ENCODE measurements around the gene MSH6. TPM values are rescaled to one million over a fixed set of nuclear protein-coding genes. Genes with fewer than 3 reads are reported as not detected.

Gene MSH6
- total RNA-seq (2012; rRNA removed): 50.0 and 51.5 TPM in 2 replicates

- H3K4me3 ChIP-seq (ENCODE audit: low read length): peak within 1 kb of the TSS; percentile 88
- peak within 1 kb of the TSS; percentile 94 for H3K4me2 ChIP-seq (ENCODE audit: low read length)
- peaks cover 6% of the 10 kb centered on the region for H3K4me1 ChIP-seq (ENCODE audit: control insufficient read depth, insufficient read depth, low read length)
- H3K27me3 ChIP-seq (ENCODE audit: control insufficient read depth, insufficient read depth, low read length): no peaks in the 10 kb centered on the region
- no peaks in the 10 kb centered on the region for H3K9me3 ChIP-seq (replicated peaks; ENCODE audit: low read length)
- H3K36me3 ChIP-seq (ENCODE audit: insufficient read depth, low read length): no peaks in the 10 kb centered on the region
- peak within 1 kb of the TSS; percentile 87 for H3K9ac ChIP-seq (ENCODE audit: low read depth, low read length)
Observed at GRCh38 chr2:47782671-47783485, at the start of gene MSH6. MSH6 (plus strand) TSS chr2:47783145; CDS start chr2:47783234, 89 bp downstream.

- Histone ChIP-seq H3K27me3 (ENCODE audit: control insufficient read depth, insufficient read depth, low read length) (peaks cover 32% of the 10 kb centered on the region), H3K4me2 (ENCODE audit: low read length) (no peak overlapping the region), H3K9ac (ENCODE audit: low read depth, low read length) (no peak overlapping the region), H3K4me3 (ENCODE audit: low read length) (no peak overlapping the region), H3K9me3 (replicated peaks; ENCODE audit: low read length) (no peaks in the 10 kb centered on the region), H3K36me3 (ENCODE audit: insufficient read depth, low read length) (no peaks in the 10 kb centered on the region), H3K4me1 (ENCODE audit: control insufficient read depth, insufficient read depth, low read length) (no peaks in the 10 kb centered on the region)
Observed at GRCh38 chr2:47735136-47735869, 47.6 kb upstream of the MSH6 start.

GRCh38 chr2:47735912-47736311 is 47.0 kb upstream of the MSH6 start:
- H3K9ac ChIP-seq (ENCODE audit: low read depth, low read length): no peak overlapping the region
- no peak overlapping the region for H3K4me2 ChIP-seq (ENCODE audit: low read length)
- no peaks in the 10 kb centered on the region for H3K4me1 ChIP-seq (ENCODE audit: control insufficient read depth, insufficient read depth, low read length)
- peaks cover 33% of the 10 kb centered on the region for H3K27me3 ChIP-seq (ENCODE audit: control insufficient read depth, insufficient read depth, low read length)
- no peaks in the 10 kb centered on the region for H3K36me3 ChIP-seq (ENCODE audit: insufficient read depth, low read length)
- no peaks in the 10 kb centered on the region for H3K9me3 ChIP-seq (replicated peaks; ENCODE audit: low read length)
- H3K4me3 ChIP-seq (ENCODE audit: low read length): no peak overlapping the region

GRCh38 chr2:47737191-47737975 is 45.6 kb upstream of the MSH6 start:
- Histone ChIP-seq H3K4me2 (ENCODE audit: low read length) (no peak overlapping the region), H3K4me1 (ENCODE audit: control insufficient read depth, insufficient read depth, low read length) (no peaks in the 10 kb centered on the region), H3K36me3 (ENCODE audit: insufficient read depth, low read length) (no peaks in the 10 kb centered on the region), H3K9me3 (replicated peaks; ENCODE audit: low read length) (no peaks in the 10 kb centered on the region), H3K27me3 (ENCODE audit: control insufficient read depth, insufficient read depth, low read length) (peaks cover 47% of the 10 kb centered on the region), H3K9ac (ENCODE audit: low read depth, low read length) (no peak overlapping the region), H3K4me3 (ENCODE audit: low read length) (no peak overlapping the region)

GRCh38 chr2:47738331-47738730 is 44.6 kb upstream of the MSH6 start:
- no peak overlapping the region for H3K9ac ChIP-seq (ENCODE audit: low read depth, low read length)
- H3K27me3 ChIP-seq (ENCODE audit: control insufficient read depth, insufficient read depth, low read length): peaks cover 56% of the 10 kb centered on the region
- no peaks in the 10 kb centered on the region for H3K4me1 ChIP-seq (ENCODE audit: control insufficient read depth, insufficient read depth, low read length)
- no peak overlapping the region for H3K4me3 ChIP-seq (ENCODE audit: low read length)
- H3K4me2 ChIP-seq (ENCODE audit: low read length): no peak overlapping the region
- H3K9me3 ChIP-seq (replicated peaks; ENCODE audit: low read length): no peaks in the 10 kb centered on the region
- H3K36me3 ChIP-seq (ENCODE audit: insufficient read depth, low read length): no peaks in the 10 kb centered on the region

GRCh38 chr2:47741101-47741500 is 41.8 kb upstream of the MSH6 start:
- Histone ChIP-seq H3K9ac (ENCODE audit: low read depth, low read length) (no peak overlapping the region), H3K9me3 (replicated peaks; ENCODE audit: low read length) (no peaks in the 10 kb centered on the region), H3K36me3 (ENCODE audit: insufficient read depth, low read length) (no peaks in the 10 kb centered on the region), H3K4me3 (ENCODE audit: low read length) (no peak overlapping the region), H3K4me1 (ENCODE audit: control insufficient read depth, insufficient read depth, low read length) (no peaks in the 10 kb centered on the region), H3K4me2 (ENCODE audit: low read length) (no peak overlapping the region), H3K27me3 (ENCODE audit: control insufficient read depth, insufficient read depth, low read length) (peaks cover 49% of the 10 kb centered on the region)

GRCh38 chr2:47741637-47742036 is 41.3 kb upstream of the MSH6 start:
- no peaks in the 10 kb centered on the region for H3K9me3 ChIP-seq (replicated peaks; ENCODE audit: low read length)
- no peaks in the 10 kb centered on the region for H3K36me3 ChIP-seq (ENCODE audit: insufficient read depth, low read length)
- peaks cover 45% of the 10 kb centered on the region for H3K27me3 ChIP-seq (ENCODE audit: control insufficient read depth, insufficient read depth, low read length)
- no peak overlapping the region for H3K4me3 ChIP-seq (ENCODE audit: low read length)
- H3K4me2 ChIP-seq (ENCODE audit: low read length): no peak overlapping the region
- H3K4me1 ChIP-seq (ENCODE audit: control insufficient read depth, insufficient read depth, low read length): no peaks in the 10 kb centered on the region
- no peak overlapping the region for H3K9ac ChIP-seq (ENCODE audit: low read depth, low read length)

- H3K9me3 ChIP-seq (replicated peaks; ENCODE audit: low read length): no peaks in the 10 kb centered on the region
- H3K36me3 ChIP-seq (ENCODE audit: insufficient read depth, low read length): no peaks in the 10 kb centered on the region
- H3K27me3 ChIP-seq (ENCODE audit: control insufficient read depth, insufficient read depth, low read length): peaks cover 45% of the 10 kb centered on the region
- no peak overlapping the region for H3K4me2 ChIP-seq (ENCODE audit: low read length)
- no peaks in the 10 kb centered on the region for H3K4me1 ChIP-seq (ENCODE audit: control insufficient read depth, insufficient read depth, low read length)
- no peak overlapping the region for H3K9ac ChIP-seq (ENCODE audit: low read depth, low read length)
- no peak overlapping the region for H3K4me3 ChIP-seq (ENCODE audit: low read length)
Observed at GRCh38 chr2:47744074-47744473, 38.9 kb upstream of the MSH6 start.

- no peak overlapping the region for H3K9ac ChIP-seq (ENCODE audit: low read depth, low read length)
- no peak overlapping the region for H3K4me3 ChIP-seq (ENCODE audit: low read length)
- H3K9me3 ChIP-seq (replicated peaks; ENCODE audit: low read length): no peaks in the 10 kb centered on the region
- peaks cover 25% of the 10 kb centered on the region for H3K27me3 ChIP-seq (ENCODE audit: control insufficient read depth, insufficient read depth, low read length)
- no peak overlapping the region for H3K4me2 ChIP-seq (ENCODE audit: low read length)
- H3K4me1 ChIP-seq (ENCODE audit: control insufficient read depth, insufficient read depth, low read length): peaks cover 3% of the 10 kb centered on the region
- H3K36me3 ChIP-seq (ENCODE audit: insufficient read depth, low read length): no peaks in the 10 kb centered on the region
Observed at GRCh38 chr2:47747878-47748277, 35.1 kb upstream of the MSH6 start.

GRCh38 chr2:47751856-47752414 is 31.0 kb upstream of the MSH6 start:
- no peak overlapping the region for H3K4me2 ChIP-seq (ENCODE audit: low read length)
- H3K4me3 ChIP-seq (ENCODE audit: low read length): no peak overlapping the region
- peaks cover 7% of the 10 kb centered on the region for H3K27me3 ChIP-seq (ENCODE audit: control insufficient read depth, insufficient read depth, low read length)
- no peak overlapping the region for H3K9ac ChIP-seq (ENCODE audit: low read depth, low read length)
- H3K4me1 ChIP-seq (ENCODE audit: control insufficient read depth, insufficient read depth, low read length): peaks cover 3% of the 10 kb centered on the region
- no peaks in the 10 kb centered on the region for H3K36me3 ChIP-seq (ENCODE audit: insufficient read depth, low read length)
- no peaks in the 10 kb centered on the region for H3K9me3 ChIP-seq (replicated peaks; ENCODE audit: low read length)

GRCh38 chr2:47767497-47767844 is 15.5 kb upstream of the MSH6 start:
- Histone ChIP-seq H3K4me2 (ENCODE audit: low read length) (peak overlapping the region; percentile 86), H3K36me3 (ENCODE audit: insufficient read depth, low read length) (no peaks in the 10 kb centered on the region), H3K9me3 (replicated peaks; ENCODE audit: low read length) (no peaks in the 10 kb centered on the region), H3K4me3 (ENCODE audit: low read length) (peak overlapping the region; percentile 66), H3K4me1 (ENCODE audit: control insufficient read depth, insufficient read depth, low read length) (peaks cover 6% of the 10 kb centered on the region), H3K9ac (ENCODE audit: low read depth, low read length) (no peak overlapping the region), H3K27me3 (ENCODE audit: control insufficient read depth, insufficient read depth, low read length) (no peaks in the 10 kb centered on the region)

Measured in skeletal muscle satellite cell (primary cell).